Stimulated activated CD4-positive, alpha-beta T cell treated with anti-CD3 and anti-CD28 coated beads, Interleukin-15, amount 100 ng/mL, for 24 hours (primary cell): Measurements from ENCODE around the gene SULT4A1.

ENCODE experiments used
- DNase-seq: peaks from one replicate; pipeline ENCODE4 v3.0.0-alpha.2; 2020

The SULT4A1 gene

GRCh38 chr22:43827003-43827735 lies 35.1 kb downstream of the SULT4A1 start:
- DNase-seq: no peak

- no peak for DNase-seq
These were observed 35.9 kb downstream of the SULT4A1 start for GRCh38 chr22:43826142-43827002.

GRCh38 chr22:43825651-43826050 lies 36.7 kb downstream of the SULT4A1 start:
- DNase-seq: no peak

- DNase-seq: no peak
These were observed 37.4 kb downstream of the SULT4A1 start for GRCh38 chr22:43824724-43825420.

GRCh38 chr22:43823911-43824665 lies 38.2 kb downstream of the SULT4A1 start:
- no peak for DNase-seq

GRCh38 chr22:43823353-43823908 lies 38.9 kb downstream of the SULT4A1 start:
- no peak for DNase-seq

GRCh38 chr22:43821606-43822425 lies 40.5 kb downstream of the SULT4A1 start:
- DNase-seq: no peak

GRCh38 chr22:43820651-43821305 lies 41.5 kb downstream of the SULT4A1 start:
- DNase-seq: no peak

- DNase-seq: no peak
These were observed 42.2 kb downstream of the SULT4A1 start for GRCh38 chr22:43819931-43820640.

- DNase-seq: no peak
These were observed 42.8 kb downstream of the SULT4A1 start for GRCh38 chr22:43819421-43819921.

- no peak for DNase-seq
These were observed 43.3 kb downstream of the SULT4A1 start for GRCh38 chr22:43818981-43819380.

- no peak for DNase-seq
These were observed 44.9 kb downstream of the SULT4A1 start for GRCh38 chr22:43817402-43817801.

GRCh38 chr22:43814264-43814663 lies 48.0 kb downstream of the SULT4A1 start:
- no peak for DNase-seq

- no peak for DNase-seq
These were observed 49.4 kb downstream of the SULT4A1 start for GRCh38 chr22:43812890-43813289.

GRCh38 chr22:43812149-43812842 lies 50.0 kb downstream of the SULT4A1 start, which contains the start of gene EFCAB6:
EFCAB6 (minus strand) TSS chr22:43812305; CDS start chr22:43782318, 29,987 bp downstream.
- peak; percentile 95 for DNase-seq

GRCh38 chr22:43811777-43812148 lies 50.5 kb downstream of the SULT4A1 start:
- peak; percentile 9 for DNase-seq

GRCh38 chr22:43802897-43803495 lies 59.3 kb downstream of the SULT4A1 start:
- no peak for DNase-seq

- DNase-seq: no peak
These were observed 61.3 kb downstream of the SULT4A1 start for GRCh38 chr22:43800970-43801369.

- DNase-seq: no peak
These were observed 63.8 kb downstream of the SULT4A1 start for GRCh38 chr22:43798492-43798891.
